Measurements from ENCODE around the gene OPA3.
"Not testable (repeated sequence)": the region's sequence is repeated elsewhere in the genome, so short reads cannot be mapped to it uniquely, and the experiment has no call there.

The OPA3 gene

DNA sequence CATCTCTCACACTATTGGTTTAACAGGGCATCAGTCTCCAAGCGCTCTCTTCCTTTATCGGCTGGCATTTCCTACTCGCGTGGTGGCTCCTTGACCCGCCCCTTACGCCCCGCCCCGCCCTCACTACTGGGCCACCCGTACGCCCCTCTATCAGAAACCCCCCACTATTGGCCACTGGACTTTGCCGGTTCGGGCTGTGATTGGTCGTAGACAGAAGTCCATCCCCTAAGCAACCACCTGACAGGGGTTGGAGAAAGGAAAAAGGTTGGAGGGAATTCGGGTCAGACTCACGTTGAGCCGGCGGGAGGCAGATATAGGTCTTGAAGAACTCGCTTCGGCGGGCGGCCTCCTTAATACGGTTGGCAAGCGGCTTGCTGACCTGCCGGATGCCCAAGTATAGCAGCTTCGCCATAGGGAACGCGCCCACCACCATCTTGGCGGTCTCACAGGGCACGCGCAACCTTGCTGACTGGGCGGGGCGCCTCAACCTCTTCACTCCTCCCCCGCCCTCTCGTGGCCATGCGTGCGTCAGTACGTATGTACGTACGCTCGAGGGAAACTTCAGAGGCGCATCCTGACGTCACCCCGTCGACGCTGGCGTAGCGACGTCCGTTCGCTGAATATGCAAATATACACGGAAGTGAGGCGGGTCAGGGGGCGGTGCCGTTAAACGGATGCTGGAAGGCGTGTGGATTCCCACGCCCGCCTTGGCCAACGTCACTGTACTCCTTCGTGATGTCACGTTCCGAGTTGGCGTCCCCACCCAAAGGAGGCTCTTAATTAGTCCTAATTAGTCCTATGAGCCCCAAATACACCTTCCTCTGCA, at the start of gene OPA3:
Gene OPA3 (minus strand): TSS at position 471 of the 826 bp plus-strand sequence. CDS start 38 bp downstream, at position 433.
- DNase-seq: peak; percentile 100

- DNase-seq: peak; percentile 29
Measured at GRCh38 chr19:45632468-45633196, 48.0 kb upstream of the OPA3 start.

- DNase-seq: no peak
Measured at GRCh38 chr19:45630463-45630862, 45.9 kb upstream of the OPA3 start.

DNA sequence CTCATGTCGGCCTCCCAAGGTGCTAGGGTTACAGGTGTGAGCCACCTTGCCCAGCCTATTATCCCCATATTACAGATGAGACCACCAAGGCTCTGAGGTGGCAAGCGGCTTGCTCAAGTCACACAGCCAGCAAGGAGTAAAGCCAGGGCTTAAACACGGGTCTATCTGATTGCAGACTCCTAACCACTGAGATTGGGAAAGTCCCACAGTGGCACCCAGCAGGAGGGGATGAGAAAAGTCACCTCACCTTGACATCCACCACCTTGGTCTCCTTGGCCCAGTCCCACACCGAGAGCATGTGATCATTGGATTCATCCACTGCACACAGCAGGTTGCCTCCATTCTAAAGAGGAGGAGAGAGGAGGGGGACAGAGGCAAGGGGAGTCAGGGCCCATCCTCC, 45.1 kb upstream of the OPA3 start:
- DNase-seq: no peak

GRCh38 chr19:45628219-45628618, 43.6 kb upstream of the OPA3 start:
- not testable (repeated sequence) for DNase-seq

DNA sequence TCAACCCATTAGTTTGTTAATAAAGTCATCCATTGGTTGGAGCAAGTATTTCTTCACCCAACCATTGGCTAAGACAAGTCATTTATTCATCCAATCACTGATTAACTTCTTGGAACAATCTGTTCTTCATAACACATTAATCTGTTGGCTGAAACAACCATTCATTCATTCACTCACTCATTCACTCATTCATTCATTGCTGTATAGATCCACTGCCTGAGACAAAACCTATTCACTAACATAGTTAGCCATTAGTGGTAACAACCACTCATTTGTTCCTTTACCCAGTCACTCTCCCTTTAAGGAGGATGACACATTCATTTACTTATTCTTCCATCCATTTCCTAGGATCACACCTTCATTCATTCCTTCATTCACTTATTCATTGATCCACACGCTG, 39.4 kb upstream of the OPA3 start:
- no peak for DNase-seq

GRCh38 chr19:45621976-45622503, 37.4 kb upstream of the OPA3 start:
- DNase-seq: no peak

DNA sequence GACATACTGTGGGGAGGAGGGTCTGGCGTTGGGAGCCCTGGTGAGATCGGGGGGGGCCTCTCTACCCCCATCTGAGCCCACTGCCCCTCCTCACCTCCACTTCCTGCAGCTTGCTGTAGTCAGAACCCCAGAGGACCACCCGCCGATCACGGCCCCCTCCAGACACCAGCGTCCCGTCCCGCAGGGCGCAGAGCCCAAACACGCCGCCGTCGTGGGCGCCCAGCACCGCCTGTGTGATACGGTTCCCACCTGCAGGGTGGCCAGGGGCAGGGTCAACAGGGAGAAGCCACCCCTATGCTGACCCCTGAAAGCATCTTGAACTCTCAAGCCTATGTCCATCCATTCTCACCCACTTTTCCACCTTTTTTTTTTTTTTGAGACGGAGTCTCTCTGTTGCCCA, 36.8 kb upstream of the OPA3 start:
- no peak for DNase-seq

GRCh38 chr19:45616704-45617017, 32.1 kb upstream of the OPA3 start:
- no peak for DNase-seq

DNA sequence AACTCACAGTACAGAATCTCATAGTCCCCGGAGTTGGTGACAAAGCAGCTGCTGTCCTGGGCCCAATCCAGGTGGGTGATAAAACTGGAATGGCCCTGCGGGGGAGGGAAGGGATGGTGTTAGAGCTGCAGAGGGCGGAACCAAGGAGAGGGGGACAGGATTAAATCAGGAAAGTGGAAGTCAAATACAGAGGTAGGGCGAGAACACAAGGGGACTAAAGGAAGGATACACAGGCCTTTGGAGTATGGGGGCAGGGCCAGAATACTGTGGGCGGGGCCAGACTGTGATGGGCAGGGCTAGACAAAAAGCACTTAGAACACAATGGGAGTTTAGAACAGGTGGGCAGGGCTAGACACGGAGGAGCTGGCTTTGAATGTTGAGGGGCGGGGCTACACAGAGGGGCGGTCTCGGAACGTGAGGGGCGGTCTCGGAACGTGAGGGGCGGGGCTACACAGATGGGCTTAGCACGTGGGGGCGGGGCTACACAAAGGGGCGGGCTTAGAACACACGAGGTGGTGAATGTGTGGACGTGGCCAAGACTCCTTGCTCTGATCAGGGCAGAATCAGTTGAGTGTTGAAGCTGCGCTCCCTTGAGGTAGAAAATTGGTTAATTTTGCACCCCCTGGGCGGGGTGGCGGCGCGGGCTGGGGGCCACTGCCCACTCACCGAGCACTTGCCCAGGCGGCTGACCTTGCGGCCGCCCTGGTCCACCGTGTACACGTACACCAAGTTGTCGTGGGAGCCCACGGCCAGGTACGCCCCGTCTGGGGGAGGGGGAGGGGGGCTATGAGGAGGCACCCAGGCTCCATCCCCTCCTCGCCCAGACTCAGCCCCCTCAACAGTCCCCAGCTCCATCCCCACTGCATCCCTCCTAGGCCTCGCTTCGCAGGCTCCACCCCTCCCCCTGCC, 31.4 kb upstream of the OPA3 start:
- DNase-seq: peak; percentile 63

DNA sequence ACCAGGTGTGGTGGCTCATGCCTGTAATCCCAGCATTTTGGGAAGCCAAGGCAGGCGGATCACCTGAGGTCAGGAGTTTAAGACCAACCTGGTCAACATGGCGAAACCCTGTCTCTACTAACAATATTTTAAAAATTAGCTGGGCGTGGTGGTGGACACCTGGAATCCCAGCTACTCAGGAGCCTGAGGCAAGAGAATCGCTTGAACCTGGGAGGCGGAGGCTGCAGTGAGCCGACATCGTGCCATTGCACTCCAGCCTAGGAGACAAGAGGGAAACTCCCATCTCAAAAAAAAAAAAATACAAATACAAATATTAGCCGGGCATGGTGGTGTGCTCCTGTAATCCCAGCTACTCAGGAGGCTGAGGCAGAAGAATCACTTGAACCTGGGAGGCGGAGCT, 30.5 kb upstream of the OPA3 start:
- not testable (repeated sequence) for DNase-seq

GRCh38 chr19:45613926-45614725, 29.5 kb upstream of the OPA3 start:
- peak; percentile 28 for DNase-seq

DNA sequence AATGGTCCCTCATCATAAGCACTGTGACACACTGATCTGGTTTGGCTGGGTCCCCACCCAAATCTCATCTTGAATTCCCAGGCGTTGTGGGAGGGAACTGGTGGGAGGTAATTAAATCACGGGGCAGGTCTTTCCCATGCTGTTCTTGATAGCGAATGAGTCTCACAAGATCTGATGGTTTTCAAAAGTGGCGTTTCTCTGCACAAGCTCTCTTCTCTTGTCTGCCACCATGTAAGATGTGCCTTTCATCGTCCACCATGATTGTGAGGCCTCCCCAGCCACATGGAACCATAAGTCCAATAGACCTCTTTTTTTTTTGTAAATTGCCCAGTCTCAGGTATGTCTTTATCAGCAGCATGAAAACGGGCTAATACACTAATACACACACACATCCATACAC, 24.3 kb upstream of the OPA3 start:
- no peak for DNase-seq

GRCh38 chr19:45607071-45608029, 22.7 kb upstream of the OPA3 start:
- peak; percentile 69 for DNase-seq

- peak; percentile 6 for DNase-seq
Measured at GRCh38 chr19:45601524-45602374, 17.1 kb upstream of the OPA3 start, which contains the start of gene GPR4. GPR4 (minus strand) TSS chr19:45602212; CDS start chr19:45591866, 10,346 bp downstream.

DNA sequence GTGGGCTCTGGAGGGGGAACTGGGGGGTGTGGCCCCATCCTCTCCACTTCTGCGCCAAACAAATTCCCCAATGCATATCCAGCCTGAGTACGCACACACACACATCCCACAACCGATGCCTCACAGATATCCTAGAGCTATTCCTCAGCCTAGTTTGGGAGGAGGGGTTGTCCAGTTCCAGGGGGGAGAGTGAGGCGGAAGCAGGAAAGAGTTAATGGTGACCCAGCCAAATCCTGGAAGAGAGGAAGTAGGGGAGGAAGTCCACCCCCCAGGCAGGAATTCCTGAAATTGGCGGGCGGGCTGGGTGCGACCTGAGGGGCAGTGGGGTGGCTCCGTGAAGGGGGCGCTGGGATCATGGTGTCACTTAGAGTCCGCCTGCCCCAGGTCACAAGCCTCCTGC, 16.5 kb upstream of the OPA3 start:
- no peak for DNase-seq

GRCh38 chr19:45600340-45600885, 15.8 kb upstream of the OPA3 start:
- no peak for DNase-seq

GRCh38 chr19:45599286-45599685, 14.7 kb upstream of the OPA3 start:
- no peak for DNase-seq

GRCh38 chr19:45598267-45599001, 13.8 kb upstream of the OPA3 start:
- DNase-seq: peak; percentile 9

Measured in CD4-positive, alpha-beta T cell treated with Interleukin-17A for 4 hours (primary cell).